ENCODE measurements around the gene FTO.

FTO gene

GRCh38 chr16:54063279-54063773 lies 359.4 kb downstream of the FTO start:
- no peak for DNase-seq

DNA sequence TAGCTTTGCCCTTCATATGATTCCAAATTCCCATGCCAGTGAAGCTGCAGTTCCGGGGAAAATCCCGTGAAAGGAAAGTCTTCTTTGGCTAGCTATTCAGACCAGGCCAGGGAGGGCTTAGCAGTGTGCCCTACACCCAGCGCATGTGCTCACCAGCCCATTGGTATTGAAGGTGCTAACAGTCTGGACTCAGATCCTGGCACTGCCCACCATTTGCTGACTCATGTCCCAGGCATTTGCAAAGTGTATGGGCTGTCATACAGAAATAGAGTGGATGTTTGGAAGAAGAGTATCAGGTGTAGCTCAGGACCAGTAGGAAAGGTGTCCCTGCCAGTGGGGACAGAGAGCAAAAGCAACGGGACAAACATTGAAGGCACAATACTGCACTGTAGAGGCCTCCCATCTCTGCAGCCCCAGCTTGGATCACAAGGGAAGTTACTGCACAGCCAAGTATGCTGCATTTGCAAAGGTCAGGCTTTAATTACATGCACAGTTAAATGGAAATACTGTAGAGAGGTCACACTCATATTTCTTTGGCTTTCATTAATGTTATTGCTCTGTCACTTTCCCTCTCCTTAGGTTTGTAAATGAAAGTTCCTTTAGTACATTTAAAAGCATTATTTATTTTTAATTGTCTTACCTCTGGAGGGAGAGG lies 362.6 kb downstream of the FTO start:
- no peak for DNase-seq

DNA sequence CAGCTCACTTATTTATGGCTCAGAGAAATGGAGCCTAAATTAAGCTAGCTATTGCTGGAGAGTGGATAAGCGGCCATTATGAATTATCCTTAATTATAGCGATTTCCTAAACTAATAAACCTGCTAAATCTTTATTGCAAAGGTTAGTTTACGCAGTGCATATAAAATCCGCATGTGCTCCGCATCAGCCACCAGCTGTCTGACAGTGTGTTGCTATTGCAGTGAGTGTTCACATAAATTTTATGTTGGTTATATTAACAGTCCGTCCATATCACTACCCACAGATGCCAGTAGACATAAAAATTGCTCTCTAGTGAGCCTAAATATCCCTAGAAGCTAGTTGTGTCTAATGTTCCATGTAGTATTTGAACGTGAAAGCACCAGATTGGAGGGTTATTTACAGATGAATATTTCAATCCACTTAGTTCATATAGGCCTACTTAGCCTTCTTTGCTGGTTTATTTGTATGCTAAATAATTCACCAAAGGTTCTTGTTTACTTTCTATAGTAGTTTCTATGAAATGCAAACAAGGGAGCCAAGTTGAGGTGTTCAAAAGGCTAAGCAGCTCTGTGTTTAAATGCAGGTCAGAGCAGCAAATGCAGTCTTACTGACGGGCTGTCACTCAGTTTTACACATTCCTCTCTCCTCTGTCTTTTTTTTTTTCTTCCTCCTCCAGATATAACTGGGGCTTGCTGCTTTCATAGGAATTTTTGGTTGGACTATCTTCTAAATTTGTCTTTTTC lies 363.5 kb downstream of the FTO start:
- DNase-seq = no peak

DNA sequence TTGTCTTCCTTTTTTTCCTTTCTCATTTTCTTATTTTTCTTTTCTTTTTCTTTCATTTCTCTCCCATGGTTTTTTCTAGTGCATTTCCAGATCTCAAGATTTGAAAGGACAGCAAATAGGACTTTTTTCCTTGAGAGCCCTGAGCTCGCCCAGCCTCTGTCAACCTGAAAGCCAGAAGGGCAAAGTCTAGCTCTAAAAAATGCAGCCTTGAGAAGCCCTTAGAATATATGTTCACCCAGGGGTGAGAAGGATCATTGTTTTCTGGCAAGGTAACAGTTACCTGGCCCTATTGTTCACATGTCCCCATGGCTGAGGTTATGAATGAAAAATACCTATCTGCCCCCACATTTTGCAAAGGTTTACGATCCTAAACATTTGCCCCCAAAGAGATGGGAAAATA lies 364.3 kb downstream of the FTO start:
- DNase-seq = no peak

GRCh38 chr16:54069601-54070239 lies 365.8 kb downstream of the FTO start:
- no peak for DNase-seq

GRCh38 chr16:54070789-54071343 lies 366.9 kb downstream of the FTO start:
- DNase-seq = no peak

DNA sequence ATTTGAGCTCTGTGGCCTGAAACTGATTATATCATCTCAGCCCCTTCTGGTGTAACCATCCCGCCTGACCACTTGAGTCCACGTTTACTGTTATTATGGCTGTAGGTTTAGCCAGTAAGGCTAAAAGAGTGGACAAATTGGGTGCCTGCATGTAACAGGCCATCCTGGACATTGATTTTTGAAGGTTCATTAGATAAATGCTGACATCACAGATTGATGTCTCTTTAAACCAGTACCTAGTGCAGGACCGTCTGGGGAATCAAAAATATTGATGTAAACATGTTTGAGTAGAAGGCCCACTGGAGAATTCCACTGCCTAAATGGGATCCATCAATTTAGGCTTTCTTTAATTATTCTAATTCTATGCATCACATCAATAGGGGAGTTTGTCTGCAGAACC lies 367.6 kb downstream of the FTO start:
- no peak for DNase-seq

- DNase-seq = no peak
Measured at GRCh38 chr16:54072237-54072636, 368.3 kb downstream of the FTO start.

- no peak for DNase-seq
Measured at GRCh38 chr16:54073356-54073755, 369.4 kb downstream of the FTO start.

GRCh38 chr16:54075446-54075845 lies 371.5 kb downstream of the FTO start:
- DNase-seq = no peak

- DNase-seq = no peak
Measured at GRCh38 chr16:54076006-54076504, 372.1 kb downstream of the FTO start.

DNA sequence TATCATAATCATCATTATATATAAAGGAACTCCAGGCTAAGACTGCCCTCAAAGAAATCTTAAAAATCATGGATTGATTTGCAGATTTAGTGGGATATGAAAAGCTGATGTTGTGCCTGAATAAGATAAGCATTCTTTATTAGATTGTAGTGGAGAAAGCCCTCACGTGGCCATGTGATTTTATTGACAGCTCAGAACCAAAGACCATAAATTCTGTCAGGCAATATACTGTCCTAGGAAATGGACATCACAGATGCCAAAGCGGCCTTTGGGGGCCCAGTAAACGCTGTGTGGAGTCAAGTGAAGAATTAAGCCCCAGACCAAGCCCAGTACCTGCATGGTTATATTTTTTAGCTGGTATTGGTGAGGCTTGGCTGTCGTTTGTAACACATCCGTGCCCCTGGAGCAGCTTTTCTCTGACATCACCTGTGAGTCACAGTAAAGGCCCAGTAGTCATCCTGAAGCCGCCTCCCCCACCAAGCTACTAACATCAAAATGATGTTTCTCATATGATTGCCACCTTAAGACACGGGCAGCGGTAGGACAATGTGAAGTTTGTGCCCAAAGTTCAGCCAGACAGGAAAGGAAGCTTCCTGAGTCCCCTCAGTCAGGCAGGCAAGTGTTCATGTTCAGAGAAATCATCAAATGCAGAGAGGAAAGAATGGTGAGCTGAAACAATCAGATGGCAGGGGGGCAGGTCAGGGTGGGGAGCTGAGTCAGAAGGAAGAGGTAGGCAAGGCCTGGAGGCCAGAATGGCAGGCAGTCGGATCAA lies 373.3 kb downstream of the FTO start:
- no peak for DNase-seq

DNA sequence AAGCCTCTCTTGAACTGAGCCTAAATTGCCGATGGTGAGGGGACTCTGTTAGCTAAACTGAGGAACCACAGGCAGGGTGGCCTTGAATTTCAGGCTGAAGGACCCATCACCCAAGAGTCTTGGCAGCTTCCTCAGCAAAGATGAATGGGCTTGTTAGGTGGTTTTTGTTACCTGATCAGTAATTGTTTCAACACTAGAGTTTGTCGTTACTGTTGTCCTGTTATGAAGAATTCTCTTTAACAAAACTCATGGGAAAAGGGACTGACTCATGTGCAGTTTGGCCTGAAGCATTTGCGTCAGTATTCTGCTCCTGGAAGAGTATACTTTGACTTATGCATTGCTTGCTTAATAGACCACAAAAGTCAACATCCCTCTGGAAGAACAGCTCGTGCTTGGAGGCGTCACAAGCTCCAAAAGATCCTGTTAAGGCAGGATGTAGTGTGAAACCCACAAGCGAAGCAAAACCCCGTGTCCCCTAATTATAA lies 376.6 kb downstream of the FTO start:
- no peak for DNase-seq

- DNase-seq = no peak
Measured at GRCh38 chr16:54086791-54087190, 382.8 kb downstream of the FTO start.

GRCh38 chr16:54090602-54091001 lies 386.6 kb downstream of the FTO start:
- DNase-seq = no peak

GRCh38 chr16:54093281-54093680 lies 389.3 kb downstream of the FTO start:
- no peak for DNase-seq

DNA sequence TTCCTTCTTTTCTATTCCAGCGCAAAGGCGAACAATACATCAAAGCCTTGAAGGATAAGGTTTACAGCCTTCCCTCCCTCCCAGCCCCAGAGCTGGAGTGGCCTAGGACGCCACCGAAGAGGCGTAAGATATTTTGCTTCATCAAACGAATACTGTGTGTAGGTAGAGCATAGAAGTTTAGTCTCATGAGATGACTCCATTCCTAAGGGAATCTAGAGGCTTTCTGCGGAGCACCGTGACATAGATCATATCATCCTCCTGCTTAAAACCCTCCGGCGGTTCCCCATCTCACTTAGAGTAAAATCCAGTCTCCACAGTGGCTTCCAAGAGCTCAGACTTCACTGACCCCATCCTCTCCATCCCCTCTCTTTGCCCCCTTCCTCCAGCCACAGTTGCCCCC lies 390.7 kb downstream of the FTO start:
- no peak for DNase-seq

DNA sequence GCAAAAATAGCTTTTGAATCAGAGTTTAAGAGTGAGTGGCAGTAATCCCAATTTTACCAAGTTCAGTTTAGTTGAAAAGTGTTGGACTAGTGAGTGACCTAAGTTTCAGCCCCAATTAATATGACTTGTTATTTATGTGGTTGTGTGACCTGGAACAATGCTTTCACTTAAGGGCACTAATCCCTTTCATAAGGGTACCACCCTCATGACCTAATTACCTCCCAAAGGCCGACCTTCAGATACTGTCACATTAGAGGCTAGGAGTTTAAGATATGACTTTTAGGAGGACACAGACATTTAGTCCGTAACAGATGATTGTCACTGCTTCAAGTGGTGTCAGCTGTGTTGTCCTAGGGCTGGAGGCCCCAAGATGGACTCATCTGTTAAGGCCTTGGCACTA lies 392.7 kb downstream of the FTO start:
- no peak for DNase-seq

DNA sequence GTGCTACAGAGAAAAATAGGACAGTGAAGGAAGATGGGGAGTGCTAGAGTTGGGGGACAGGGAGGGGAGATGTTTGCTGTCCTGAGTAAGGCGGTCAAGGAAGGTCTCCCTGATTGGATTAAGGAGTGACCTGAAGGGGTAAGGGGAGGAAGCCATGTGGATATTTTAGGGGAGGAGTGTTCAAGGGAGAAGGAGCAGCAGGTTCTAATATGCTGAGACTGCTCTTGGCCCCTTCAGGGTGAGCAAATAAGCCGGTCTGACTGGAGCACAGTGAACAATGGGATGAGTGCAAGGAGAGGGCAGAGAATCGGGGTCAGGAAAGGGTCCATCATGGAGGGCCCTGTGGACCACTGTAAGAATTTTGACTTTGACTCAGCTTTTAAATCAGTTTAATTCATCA lies 393.8 kb downstream of the FTO start:
- DNase-seq = no peak

DNA sequence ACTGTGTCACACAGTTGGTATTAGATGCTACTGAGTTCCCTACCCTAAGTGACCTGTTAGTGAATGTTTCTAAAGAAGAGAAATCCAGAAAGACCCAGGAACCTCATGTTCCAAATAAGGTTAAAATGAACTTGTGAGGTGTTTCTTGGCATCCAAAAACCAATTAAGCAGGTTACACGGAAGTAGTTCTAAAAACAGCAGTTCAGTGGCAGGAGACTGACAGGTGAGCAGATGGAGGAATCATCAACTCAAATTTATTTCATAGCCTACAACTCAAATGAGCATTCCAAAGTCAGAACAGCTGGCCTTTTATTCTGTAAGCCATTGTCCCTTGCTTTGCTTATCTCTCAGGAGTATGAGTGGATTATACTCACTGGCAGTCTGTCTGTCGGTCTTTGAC lies 394.3 kb downstream of the FTO start:
- no peak for DNase-seq

- no peak for DNase-seq
Measured at GRCh38 chr16:54099627-54100026, 395.7 kb downstream of the FTO start.
